Progenitor cell of endocrine pancreas (in vitro differentiated cells): Measurements from ENCODE around the gene SAMM50. TPM values are rescaled to one million over a fixed set of nuclear protein-coding genes. Genes with fewer than 3 reads are reported as not detected.

Experiments used
- DNase-seq: peaks from one replicate; pipeline ENCODE4 v3.0.0; 2021; ENCODE audit warnings: low spot score; ENCODE audit not compliant: unreplicated experiment
- H3K27ac Mint-ChIP-seq: 2 replicates; pipeline ENCODE4 v1.8.0; 2021; ENCODE audit warnings: mild to moderate bottlenecking, moderate library complexity, mixed read lengths
- H3K27me3 Mint-ChIP-seq: 2 replicates; pipeline ENCODE4 v1.8.0; 2021; ENCODE audit warnings: mixed read lengths
- H3K36me3 Mint-ChIP-seq: 2 replicates; pipeline ENCODE4 v1.8.0; 2022; ENCODE audit warnings: mixed read lengths; ENCODE audit not compliant: insufficient read depth
- H3K4me1 Mint-ChIP-seq: 2 replicates; pipeline ENCODE4 v1.8.0; 2021; ENCODE audit warnings: low read depth, mixed read lengths
- H3K4me3 Mint-ChIP-seq: 2 replicates; pipeline ENCODE4 v1.8.0; 2021; ENCODE audit warnings: low read depth, mild to moderate bottlenecking, moderate library complexity, mixed read lengths
- H3K9me3 Mint-ChIP-seq: 2 replicates; pipeline ENCODE4 v1.8.0; 2021; ENCODE audit warnings: low read depth, mixed read lengths
- CTCF ChIP-seq: fragments of 200-600 bp; sonication (generic); IDR thresholded peaks from one replicate; pipeline ENCODE4 v1.5.0; 2021; ENCODE audit warnings: antibody characterized with exemption, mild to moderate bottlenecking; ENCODE audit not compliant: unreplicated experiment
- total RNA-seq: library from RNA; stranded (reverse); gene quantifications from 2 replicates; pipeline ENCODE4 v1.2.1, GENCODE V29; 2021

SAMM50 gene
- total RNA-seq, 1 donor from 2014 or later: 50.9 TPM

- peak overlapping the region; percentile 95 for H3K27ac Mint-ChIP-seq
- no peaks in the 10 kb centered on the region for H3K27me3 Mint-ChIP-seq
- DNase-seq: no peak
- peaks cover 2% of the 10 kb centered on the region for H3K36me3 Mint-ChIP-seq
- no peak for TF ChIP-seq CTCF
- peak overlapping the region; percentile 95 for H3K4me3 Mint-ChIP-seq
- H3K4me1 Mint-ChIP-seq: peaks cover 24% of the 10 kb centered on the region
- no peaks in the 10 kb centered on the region for H3K9me3 Mint-ChIP-seq
These were observed 891 bp downstream of the SAMM50 start for GRCh38 chr22:43955883-43956782.

DNA sequence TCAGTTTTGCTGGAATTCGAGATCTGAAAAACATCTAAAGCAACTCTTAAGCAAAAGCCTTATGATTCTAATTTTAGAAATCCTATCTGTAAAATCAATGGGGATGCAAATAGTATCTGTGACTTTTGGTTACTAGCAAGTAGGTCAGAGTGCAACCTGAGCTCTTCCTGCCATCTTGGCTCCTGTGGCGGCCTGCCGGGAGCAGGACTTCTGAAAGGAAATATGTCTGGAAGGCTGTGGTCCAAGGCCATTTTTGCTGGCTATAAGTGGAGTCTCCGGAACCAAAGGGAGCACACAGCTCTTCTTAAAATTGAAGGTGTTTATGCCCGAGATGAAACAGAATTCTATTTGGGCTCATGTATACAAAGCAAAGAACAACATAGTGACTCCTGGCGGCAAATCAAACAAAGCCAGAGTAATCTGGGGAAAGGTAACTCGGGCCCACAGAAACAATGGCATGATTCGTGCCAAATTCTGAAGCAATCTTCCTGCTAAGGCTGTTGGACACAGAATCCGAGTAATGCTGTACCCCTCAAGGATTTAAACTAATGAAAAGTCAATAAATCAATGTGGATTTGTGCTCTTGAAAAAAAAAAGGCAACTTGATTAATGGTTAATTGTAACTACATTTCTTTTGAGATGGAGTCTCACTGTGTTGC is 1.7 kb downstream of the SAMM50 start:
- DNase-seq: no peak
- Mint-ChIP-seq H3K27me3 (no peaks in the 10 kb centered on the region), H3K9me3 (no peaks in the 10 kb centered on the region), H3K27ac (peak overlapping the region; percentile 95), H3K36me3 (peaks cover 2% of the 10 kb centered on the region), H3K4me3 (peak overlapping the region; percentile 95), H3K4me1 (peaks cover 24% of the 10 kb centered on the region)
- no peak for TF ChIP-seq CTCF

DNA sequence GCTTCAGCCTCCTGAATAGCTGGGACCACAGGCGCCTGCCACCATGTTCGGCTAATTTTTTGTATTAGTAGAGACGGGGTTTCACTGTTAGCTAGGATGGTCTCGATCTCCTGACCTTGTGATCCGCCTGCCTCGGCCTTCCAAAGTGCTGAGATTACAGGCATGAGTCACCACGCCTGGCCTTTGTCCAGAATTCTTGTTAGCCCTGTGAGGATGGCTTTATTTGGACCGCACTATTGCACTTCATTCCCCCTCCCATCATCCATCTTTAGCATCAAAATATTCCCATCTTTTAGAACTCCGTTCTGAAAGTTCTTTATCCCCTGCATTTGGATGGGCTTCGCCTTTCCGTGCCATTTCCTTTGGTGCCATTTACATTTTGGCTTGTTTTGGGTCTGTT is 2.6 kb downstream of the SAMM50 start:
- Mint-ChIP-seq H3K4me3 (peak overlapping the region; percentile 50), H3K9me3 (no peaks in the 10 kb centered on the region), H3K27me3 (no peaks in the 10 kb centered on the region), H3K36me3 (peaks cover 2% of the 10 kb centered on the region), H3K27ac (no peak overlapping the region), H3K4me1 (peaks cover 24% of the 10 kb centered on the region)
- TF ChIP-seq CTCF: no peak
- DNase-seq: no peak

DNA sequence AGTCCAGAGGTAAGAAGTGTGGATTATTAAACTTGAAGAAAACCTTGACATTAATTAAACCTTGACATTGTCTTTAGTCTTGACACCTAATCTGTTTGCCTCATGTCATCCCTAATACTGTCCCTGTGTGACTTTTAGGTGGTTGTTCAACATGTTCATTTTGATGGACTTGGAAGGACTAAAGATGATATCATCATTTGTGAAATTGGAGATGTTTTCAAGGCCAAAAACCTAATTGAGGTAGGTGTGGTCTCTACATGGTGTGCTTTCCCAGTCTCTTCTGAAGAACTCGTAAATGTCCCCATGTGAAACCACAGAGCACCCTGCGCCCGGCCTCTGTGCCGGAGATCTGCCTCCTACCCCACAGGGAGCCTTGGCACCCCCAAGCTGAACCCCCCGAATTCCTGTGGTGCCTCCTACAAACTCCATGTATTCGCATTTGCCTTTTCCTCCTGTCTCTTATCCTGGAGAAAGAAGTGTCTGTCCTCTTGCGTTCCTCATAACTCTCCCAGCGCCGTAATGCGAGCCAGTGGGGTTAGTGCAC is 9.1 kb downstream of the SAMM50 start:
- TF ChIP-seq CTCF: no peak
- Mint-ChIP-seq H3K27me3 (no peaks in the 10 kb centered on the region), H3K4me1 (no peaks in the 10 kb centered on the region), H3K4me3 (no peak overlapping the region), H3K27ac (no peak overlapping the region), H3K36me3 (peaks cover 28% of the 10 kb centered on the region), H3K9me3 (no peaks in the 10 kb centered on the region)
- no peak for DNase-seq

- H3K27me3 Mint-ChIP-seq: no peaks in the 10 kb centered on the region
- no peak for TF ChIP-seq CTCF
- H3K27ac Mint-ChIP-seq: no peak overlapping the region
- H3K9me3 Mint-ChIP-seq: no peaks in the 10 kb centered on the region
- peaks cover 34% of the 10 kb centered on the region for H3K36me3 Mint-ChIP-seq
- H3K4me1 Mint-ChIP-seq: peaks cover 3% of the 10 kb centered on the region
- H3K4me3 Mint-ChIP-seq: no peak overlapping the region
- no peak for DNase-seq
These were observed 11.8 kb downstream of the SAMM50 start for GRCh38 chr22:43967069-43967468.
